GM21390 (cell line): ENCODE data around the gene DAGLB.

Source experiments
- ATAC-seq: cut with Tn5 transposase; IDR thresholded peaks from one replicate; pipeline ENCODE4 v1.9.1; 2021; ENCODE audit not compliant: unreplicated experiment

DAGLB gene, protein sequence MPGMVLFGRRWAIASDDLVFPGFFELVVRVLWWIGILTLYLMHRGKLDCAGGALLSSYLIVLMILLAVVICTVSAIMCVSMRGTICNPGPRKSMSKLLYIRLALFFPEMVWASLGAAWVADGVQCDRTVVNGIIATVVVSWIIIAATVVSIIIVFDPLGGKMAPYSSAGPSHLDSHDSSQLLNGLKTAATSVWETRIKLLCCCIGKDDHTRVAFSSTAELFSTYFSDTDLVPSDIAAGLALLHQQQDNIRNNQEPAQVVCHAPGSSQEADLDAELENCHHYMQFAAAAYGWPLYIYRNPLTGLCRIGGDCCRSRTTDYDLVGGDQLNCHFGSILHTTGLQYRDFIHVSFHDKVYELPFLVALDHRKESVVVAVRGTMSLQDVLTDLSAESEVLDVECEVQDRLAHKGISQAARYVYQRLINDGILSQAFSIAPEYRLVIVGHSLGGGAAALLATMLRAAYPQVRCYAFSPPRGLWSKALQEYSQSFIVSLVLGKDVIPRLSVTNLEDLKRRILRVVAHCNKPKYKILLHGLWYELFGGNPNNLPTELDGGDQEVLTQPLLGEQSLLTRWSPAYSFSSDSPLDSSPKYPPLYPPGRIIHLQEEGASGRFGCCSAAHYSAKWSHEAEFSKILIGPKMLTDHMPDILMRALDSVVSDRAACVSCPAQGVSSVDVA

GRCh38 chr7:6447581-6448199 lies at the start of gene DAGLB:
TSS of gene DAGLB (minus strand) at chr7:6447954. CDS start at chr7:6447842, 112 bp downstream.
- peak; percentile 72 for ATAC-seq

DNA sequence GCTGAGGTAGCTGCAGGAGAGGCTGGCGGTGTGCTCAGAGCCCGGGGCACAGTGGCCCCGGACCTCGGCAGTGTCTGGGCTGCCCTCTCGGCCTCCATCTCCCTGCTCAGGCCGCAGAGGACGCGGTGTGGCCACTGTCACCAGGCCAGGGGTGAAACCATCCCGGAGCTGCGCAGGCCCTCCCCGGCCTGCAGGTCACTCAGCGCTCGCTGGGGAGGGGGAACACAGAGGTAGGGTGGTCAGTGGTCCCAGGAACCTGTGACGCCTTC lies 49.8 kb upstream of the DAGLB start:
- ATAC-seq, result no peak

- no peak for ATAC-seq
Observed at GRCh38 chr7:6496842-6497636, 49.3 kb upstream of the DAGLB start.

DNA sequence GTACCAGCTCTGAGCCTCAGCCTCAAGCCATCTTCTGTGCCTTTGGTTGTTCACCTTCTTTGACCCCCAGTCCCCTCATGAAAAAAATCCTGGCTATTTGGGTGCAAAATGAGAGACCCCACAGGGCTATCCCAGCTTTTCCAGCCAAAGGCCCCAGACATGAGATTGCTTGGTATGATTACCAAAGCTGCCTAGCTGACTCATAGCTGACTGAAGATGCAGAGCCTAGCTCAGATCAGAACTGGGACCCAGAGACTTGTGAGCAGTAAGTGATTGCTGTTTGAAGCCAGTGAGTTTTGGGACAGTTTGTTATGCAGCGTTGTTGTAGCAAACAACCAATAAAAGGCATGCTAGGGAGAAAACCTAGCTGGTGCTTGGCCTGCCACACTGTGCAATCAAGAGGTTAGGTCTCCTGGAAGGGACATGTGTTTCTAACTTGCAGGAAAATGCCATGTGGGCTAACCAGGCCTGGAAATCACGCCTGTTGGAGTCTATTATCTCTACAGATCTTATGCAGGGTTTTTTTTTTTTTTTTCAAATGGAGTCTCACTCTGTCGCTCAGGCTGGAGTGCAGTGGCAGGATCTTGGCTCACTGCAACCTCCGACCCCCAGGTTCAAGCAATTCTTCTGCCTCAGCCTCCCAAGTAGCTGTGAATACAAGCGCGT lies 48.0 kb upstream of the DAGLB start:
- ATAC-seq, result no peak

DNA sequence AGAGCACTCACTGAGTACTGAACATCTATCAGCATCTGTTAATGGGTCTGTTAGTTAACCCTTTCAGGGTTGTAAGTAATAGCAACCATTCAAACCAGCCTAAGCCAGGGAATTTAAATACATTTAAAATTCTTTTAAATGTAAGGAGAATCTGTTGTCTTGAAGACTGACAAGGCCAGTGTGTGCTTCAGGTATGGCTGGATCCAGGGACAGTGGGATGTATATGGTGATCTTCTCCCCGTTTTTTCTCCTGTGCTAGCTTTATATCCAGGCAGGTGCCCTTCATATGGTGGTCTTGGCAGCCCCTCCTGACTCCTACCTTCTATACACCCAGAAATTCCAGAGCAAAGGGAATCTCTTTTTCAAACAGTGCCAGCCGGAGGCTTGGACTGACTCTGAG lies 46.6 kb upstream of the DAGLB start:
- ATAC-seq, result no peak

GRCh38 chr7:6491194-6491593 lies 43.4 kb upstream of the DAGLB start:
- ATAC-seq, result no peak

GRCh38 chr7:6489612-6490011 lies 41.9 kb upstream of the DAGLB start:
- no peak for ATAC-seq

DNA sequence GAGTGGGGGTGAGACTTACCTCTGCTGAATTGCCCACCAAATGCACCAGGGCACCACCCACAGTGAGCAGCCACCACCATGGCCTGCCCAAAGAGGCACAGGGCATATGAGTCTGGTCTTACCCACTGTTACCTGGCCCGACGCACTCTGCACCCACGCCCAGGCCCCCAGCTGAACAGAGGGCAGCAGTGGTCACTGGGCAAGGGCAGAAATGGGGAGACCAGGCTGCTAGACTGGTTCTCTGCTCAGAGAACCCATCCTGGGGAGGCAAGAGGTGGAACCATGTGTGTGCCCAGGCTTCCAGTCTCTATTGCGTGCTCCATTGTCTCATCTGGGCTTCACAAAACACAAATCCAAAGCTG lies 39.4 kb upstream of the DAGLB start:
- no peak for ATAC-seq

DNA sequence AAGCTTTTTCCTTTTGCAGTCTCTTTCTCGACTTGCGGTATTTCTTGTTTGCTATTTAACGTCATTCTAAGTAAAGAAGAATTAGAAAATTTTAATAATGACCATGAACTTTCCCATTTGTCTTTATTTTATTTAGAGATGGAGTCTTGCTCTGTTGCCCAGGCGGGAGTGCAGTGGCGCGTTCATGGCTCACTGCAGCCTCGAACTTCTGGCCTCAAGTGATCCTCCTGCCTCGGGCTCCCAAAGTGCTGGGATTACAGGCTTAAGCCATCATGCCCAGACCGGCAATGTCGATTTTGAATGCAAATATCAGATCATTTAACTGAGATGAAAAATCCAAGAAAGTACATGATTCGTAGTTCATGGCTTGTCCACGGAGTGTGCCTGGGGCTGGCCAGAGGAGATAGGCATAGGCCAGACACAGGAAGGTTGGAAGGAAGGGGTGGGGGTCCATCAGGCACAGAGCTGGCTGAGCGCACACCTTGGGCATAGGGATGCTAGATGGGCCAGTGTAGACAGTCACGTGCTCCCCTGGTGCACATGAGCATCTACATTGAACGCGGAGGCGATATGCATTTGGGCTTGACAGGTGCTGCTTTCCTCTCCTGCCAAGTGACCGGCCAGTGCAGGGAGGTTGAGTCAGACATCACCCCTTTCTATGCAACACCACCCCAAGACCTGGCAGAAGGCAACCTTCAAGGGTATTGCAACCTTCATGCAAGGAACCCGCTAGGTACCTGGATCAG lies 38.9 kb upstream of the DAGLB start:
- ATAC-seq, result no peak

GRCh38 chr7:6482743-6483119 lies 35.0 kb upstream of the DAGLB start:
- no peak for ATAC-seq

DNA sequence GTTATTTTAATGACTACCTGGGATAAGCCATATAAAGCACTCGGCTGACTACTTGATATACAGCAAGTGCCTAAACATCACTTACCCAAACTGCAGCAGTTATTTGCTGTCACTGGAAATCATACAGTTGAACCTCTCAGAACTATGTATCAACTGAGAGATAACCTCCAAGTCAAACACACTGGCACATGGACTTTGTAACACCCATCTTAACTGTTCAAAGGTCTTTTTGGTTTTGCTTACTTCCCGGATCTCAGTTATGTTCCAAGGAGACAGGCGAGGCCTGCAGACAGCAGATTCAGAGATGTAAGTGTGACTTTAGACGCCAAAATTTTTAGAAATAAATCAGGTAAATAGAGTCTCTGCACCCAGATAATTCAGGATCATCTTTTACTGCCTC lies 34.6 kb upstream of the DAGLB start:
- no peak for ATAC-seq

- ATAC-seq, result no peak
Observed at GRCh38 chr7:6481445-6481844, 33.7 kb upstream of the DAGLB start.

DNA sequence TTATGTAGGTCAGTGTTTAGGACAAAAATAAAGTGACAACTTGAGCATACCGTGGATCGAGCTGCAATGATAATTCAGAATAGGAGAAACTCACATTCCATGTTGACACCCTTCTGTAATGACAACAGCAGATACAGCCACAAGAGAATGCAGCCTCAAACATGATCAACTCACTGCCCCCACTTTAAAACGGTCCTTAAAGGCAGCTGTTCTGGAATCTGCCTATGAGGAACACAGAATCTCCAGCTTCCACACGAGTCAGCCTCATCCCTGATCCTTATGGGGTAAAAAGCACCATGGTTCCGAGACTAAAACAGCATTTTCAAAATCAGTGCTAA lies 32.5 kb upstream of the DAGLB start:
- ATAC-seq, result no peak

GRCh38 chr7:6479067-6479466 lies 31.3 kb upstream of the DAGLB start:
- ATAC-seq, result no peak

GRCh38 chr7:6478186-6478585 lies 30.4 kb upstream of the DAGLB start:
- ATAC-seq, result no peak

DNA sequence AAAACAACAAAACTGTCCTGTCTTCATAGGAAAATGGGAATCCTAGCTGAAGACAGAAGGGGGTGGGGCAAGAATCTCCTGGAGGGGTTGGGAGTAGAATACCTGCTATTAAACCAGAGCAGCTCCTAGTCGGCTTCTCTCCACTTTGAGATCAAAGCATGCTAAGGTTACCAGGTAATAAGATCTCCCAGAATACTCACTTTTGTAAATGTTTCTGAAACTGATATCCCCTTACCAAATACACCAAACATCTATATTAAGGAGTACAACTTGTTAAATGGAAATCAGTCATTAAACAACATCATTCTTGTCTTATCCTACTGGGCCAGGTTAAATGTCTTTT lies 29.5 kb upstream of the DAGLB start:
- ATAC-seq, result no peak

DNA sequence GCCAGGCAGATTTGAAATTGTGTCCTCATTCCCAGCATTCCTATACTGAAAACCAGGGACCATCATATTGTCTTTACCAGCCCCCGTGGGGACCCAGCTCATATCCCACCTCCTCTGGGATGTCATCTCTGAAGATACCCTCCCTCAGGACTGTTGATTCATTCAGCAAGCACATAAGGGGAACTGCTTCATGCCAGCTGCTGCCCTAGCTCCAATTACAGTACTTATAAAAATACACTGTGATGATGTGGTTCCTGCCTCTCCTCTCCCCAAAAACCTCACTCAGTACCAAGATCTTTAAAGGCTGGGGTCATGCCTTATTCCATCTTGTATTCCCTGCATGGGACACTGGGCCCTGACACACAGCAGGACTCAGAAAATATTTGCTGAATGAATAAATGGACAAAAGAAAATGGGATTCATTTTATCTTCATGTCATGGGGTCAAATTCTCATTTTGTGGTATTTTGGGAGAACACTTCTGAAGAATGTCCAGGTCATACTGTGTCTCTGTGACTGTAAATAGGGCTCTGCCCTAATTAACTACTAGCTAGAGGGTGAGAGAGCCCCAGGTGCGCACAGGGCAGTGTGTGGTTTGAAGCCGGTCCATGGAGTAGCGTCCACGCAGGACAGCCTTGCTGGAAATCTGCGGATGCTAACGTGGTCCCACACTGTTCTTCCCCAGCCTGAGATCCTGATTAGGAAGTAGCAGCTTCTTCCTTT lies 29.0 kb upstream of the DAGLB start:
- ATAC-seq, result no peak

DNA sequence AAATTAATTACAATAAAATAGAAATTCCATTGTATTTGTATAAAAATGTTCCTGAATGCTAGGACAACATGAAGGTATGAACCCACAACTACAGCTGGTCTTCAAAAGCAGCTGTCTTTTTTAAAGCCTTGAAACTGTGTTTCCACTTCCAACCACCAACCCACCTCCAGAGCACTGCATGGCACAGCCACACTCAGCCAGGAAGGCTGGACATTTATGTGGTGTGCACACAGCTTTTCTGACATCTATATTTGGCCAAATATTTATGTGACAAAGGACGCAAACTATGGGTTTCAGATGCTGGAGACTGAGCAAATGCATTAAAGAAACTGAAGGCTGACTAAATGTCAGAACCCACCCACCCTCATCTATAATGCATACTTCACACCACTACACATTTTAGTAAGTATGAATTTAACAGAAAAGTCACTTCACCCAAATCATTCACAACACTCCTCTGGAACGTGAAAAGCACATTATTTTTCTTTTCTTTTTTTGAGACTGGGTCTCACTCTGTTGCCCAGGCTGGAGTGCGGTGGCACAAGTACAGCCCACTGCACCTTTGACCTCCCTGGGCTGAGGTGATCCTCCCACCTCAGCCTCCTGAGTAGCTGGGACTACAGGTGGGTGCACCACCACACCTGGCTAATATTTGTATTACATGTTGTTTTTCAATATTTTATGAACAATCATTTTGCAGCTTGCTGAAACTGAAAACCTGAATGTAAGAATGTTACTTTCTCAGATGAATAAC lies 27.9 kb upstream of the DAGLB start:
- ATAC-seq, result no peak

- no peak for ATAC-seq
Observed at GRCh38 chr7:6465862-6466261, 18.1 kb upstream of the DAGLB start.
